Pancreas (tissue), 10 donors: ENCODE results near the gene SEPTIN6. TPM values are rescaled to one million over a fixed set of nuclear protein-coding genes. Genes with fewer than 3 reads are reported as not detected.
"Not testable (repeated sequence)": the region's sequence is repeated elsewhere in the genome, so short reads cannot be mapped to it uniquely, and the experiment has no call there.

Experiments used
- ATAC-seq, 4 donors: fragments of 200-7000 bp; cut with Tn5 transposase; one replicate each; pipeline versions ENCODE4 v1.8.0 to v1.9.1; 2020; ENCODE audit warnings: mild to moderate bottlenecking in 4 of 4, moderate library complexity in 4 of 4
- DNase-seq, 6 donors: peaks; one replicate each; pipeline ENCODE4 v3.0.0-alpha.2; 2020
- FAIRE-seq: peaks from 2 replicates; lab custom pipeline; 2012; peaks lifted over from hg19 to GRCh38; lab: Jason Lieb, UNC
- H3K27ac ChIP-seq, 4 donors: fragments of 200-600 bp; sonication (generic); 1 replicate in 3 of 4; 2 replicates in 1 of 4; pipeline versions ENCODE4 v1.5.0 to v1.8.0; 2020
- H3K27me3 ChIP-seq, 4 donors: fragments of 200-600 bp; one replicate each; pipeline ENCODE4 v1.8.0; 2021
- H3K36me3 ChIP-seq, 3 donors: fragments of 200-600 bp; sonication (generic) in 1 of 3; one replicate each; pipeline versions ENCODE4 v1.5.0 to v1.8.0; 2020 to 2021
- H3K4me1 ChIP-seq, 3 donors: fragments of 200-600 bp; one replicate each; pipeline ENCODE4 v1.8.0; 2021
- H3K4me3 ChIP-seq, 4 donors: fragments of 200-600 bp; sonication (generic) in 2 of 4; one replicate each; pipeline versions ENCODE4 v1.5.0 to v1.8.0; 2020 to 2021
- H3K9me3 ChIP-seq, 4 donors: fragments of 200-600 bp; one replicate each; pipeline ENCODE4 v1.8.0; 2021
- whole genome bisulfite sequencing, 2 donors: extraction: QIAGEN DNeasy Blood & Tissue Kit; methylation state at CpG; one replicate each; pipeline ENCODE4 v1.1.7; 2013; 5-methylcytosine and 5-hydroxymethylcytosine counted together
- intact Hi-C, 3 donors: fragments of 100-400 bp; cut with DNase I; formaldehyde crosslinking; loops; one replicate each; pipeline versions ENCODE4 v1.11.1 to v1.14.2; 2022
- polyA plus RNA-seq, 2 donors: library from polyadenylated mRNA; stranded (reverse); fragments of 200-250 nt; gene quantifications; one replicate each; pipeline ENCODE4 v1.2.3, GENCODE V29; 2013
- total RNA-seq, 6 donors: library from RNA; stranded (reverse); fragmentation: NEBNext Ultra II Directional in 4 of 6; extraction: Animal tissue kit (Norgen Biotek cat#: 25700) in 4 of 6; gene quantifications; one replicate each; pipeline versions ENCODE4 v1.2.1 to v1.2.4, GENCODE V29; 2021 to 2023
- TF ChIP-seq, protein P1 (sequence below), 4 donors: fragments of 200-600 bp; sonication (generic) in 3 of 4; IDR thresholded peaks; one replicate each; pipeline versions ENCODE4 v1.5.0 to v1.8.0; 2021; ENCODE audit warnings: antibody characterized with exemption in 4 of 4
- donor health status: healthy with polysubstance abuse.
- donor health status: DM: no; HTN: no; CAD: no; lungs with moderate emphysema.
- donor health status: DM: no; HTN: no; CAD: no.
- donor health status: control.
- donor health status: control.
- donor health status: Bipolar disorder and iron deficiency.
- donor health status: DM: yes; HTN: yes; CAD: no.
- donor health status: DM: no; HTN: no; CAD: no.
- donor health status: DM: no; HTN: no; CAD: no.
- donor health status: DM: yes; HTN: yes; CAD: no.

Gene SEPTIN6
- total and polyA plus RNA-seq, 8 donors = 1.5 to 10.2 (median 3.8) TPM

DNA sequence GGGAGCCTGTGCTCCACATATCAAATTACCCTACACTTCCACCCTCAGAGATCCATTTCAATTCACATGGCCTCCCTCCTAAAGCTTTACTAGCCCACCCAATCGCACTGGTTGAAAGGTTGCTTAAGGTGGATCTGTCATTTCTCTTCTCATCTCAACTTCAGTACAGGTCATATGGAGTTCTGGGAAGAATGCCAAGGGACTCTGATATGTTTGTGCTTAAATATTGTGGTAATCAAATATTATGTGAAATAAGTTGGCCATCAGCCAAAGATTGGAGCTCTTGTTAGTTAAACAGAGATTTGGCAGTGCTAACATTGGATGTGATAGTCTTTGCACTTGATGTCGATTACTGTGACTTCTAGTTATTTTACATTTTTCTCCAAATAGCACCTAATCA is 20.5 kb downstream of the SEPTIN6 start:
- no peak overlapping the region for H3K27ac ChIP-seq
- H3K27me3 ChIP-seq = no peaks in the 10 kb centered on the region
- TF ChIP-seq, protein P1, sequence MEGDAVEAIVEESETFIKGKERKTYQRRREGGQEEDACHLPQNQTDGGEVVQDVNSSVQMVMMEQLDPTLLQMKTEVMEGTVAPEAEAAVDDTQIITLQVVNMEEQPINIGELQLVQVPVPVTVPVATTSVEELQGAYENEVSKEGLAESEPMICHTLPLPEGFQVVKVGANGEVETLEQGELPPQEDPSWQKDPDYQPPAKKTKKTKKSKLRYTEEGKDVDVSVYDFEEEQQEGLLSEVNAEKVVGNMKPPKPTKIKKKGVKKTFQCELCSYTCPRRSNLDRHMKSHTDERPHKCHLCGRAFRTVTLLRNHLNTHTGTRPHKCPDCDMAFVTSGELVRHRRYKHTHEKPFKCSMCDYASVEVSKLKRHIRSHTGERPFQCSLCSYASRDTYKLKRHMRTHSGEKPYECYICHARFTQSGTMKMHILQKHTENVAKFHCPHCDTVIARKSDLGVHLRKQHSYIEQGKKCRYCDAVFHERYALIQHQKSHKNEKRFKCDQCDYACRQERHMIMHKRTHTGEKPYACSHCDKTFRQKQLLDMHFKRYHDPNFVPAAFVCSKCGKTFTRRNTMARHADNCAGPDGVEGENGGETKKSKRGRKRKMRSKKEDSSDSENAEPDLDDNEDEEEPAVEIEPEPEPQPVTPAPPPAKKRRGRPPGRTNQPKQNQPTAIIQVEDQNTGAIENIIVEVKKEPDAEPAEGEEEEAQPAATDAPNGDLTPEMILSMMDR (IDR thresholded peaks at IDR 0.05) = no peak
- DNase-seq (no peak), FAIRE-seq (peak; percentile 70), ATAC-seq (peak in 3 of 4 donors; percentile 40 to 75 (median 58))
- 5 to 15% methylated on average over 2 of the region's 2 CpGs for WGBS, 2 donors
- no peaks in the 10 kb centered on the region for H3K9me3 ChIP-seq
- no peak overlapping the region for H3K4me3 ChIP-seq
- peaks cover 0 to 5% (median 4%) of the 10 kb centered on the region in 3 donors for H3K4me1 ChIP-seq
- H3K36me3 ChIP-seq = no peaks in the 10 kb centered on the region
- intact Hi-C loops = no loop called here

DNA sequence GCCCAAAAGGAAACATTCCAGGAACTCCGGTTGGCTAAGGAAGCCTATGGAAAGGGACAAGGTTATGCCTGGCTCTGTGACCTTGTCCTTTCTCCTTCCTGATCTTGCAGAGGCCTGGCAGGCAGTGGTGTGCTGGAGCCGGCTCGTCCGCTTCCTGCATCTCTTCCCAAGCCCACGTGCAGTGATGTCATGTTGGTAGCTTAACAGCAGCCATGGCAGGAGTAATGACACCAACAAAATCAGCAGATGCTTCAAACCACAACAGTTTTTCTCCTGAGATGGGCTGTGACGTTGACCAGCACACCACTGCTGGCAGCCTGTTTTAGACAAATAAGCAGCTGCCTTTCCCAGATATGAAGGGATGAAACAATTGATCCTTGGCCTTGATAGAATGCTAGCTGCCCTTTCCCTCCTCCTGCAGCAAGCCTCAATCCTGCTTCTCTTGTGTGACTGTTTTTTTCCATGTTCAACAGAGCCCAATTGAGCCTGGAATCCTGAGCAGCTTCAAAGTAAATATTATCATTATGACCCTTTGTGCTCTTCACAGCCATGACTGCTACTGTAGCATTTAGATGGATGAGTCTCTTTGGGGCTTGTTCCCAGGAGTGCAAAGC is 23.4 kb downstream of the SEPTIN6 start:
- no peaks in the 10 kb centered on the region for H3K27me3 ChIP-seq
- intact Hi-C loops = no loop called here
- 19 to 41% methylated on average over 6 of the region's 6 CpGs for WGBS, 2 donors
- no peak overlapping the region for H3K4me3 ChIP-seq
- FAIRE-seq = no peak
- no peaks in the 10 kb centered on the region for H3K36me3 ChIP-seq
- peaks cover 0 to 5% (median 4%) of the 10 kb centered on the region in 3 donors for H3K4me1 ChIP-seq
- TF ChIP-seq, protein P1 (IDR thresholded peaks at IDR 0.05) = no peak
- ATAC-seq = peak in 3 of 4 donors; percentile 30 to 67 (median 61)
- H3K27ac ChIP-seq = no peak overlapping the region
- no peak for DNase-seq
- no peaks in the 10 kb centered on the region for H3K9me3 ChIP-seq

DNA sequence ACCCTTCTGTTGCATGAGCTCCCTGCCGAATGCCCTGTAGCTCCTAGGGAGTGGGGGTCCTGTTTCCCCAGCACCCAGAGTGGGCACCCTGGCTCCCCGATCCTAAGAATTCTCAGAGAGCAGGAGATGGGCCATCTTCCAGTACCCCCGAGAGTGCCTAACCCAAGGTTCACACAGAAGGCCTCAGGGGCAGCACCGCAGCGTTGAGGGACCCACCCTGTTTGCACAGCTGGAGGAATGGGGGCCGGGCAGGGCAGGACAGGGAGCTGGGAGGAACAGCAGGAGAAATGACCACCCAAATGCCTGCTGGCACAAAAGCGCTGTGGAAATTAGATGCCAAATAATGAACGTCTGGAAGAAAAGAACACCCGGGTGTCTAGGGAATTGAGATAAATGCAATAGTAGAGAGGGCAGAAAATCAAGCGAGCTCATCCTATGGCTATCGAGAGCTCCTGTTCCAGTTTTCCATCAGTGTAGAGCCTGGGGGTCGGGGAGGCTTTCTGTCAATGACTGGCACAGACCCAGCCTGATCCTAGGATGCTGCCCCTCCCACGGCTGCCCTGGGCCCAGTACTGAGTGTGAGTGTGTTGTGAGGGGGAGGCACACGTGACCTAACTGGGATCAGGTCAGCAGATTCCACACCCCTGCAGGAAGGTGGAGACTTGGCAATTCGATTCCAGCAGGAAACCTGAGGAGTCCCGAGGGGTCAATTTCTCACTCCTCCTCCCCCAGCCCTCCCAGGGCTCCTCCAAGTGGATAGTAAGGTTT is 25.7 kb downstream of the SEPTIN6 start:
- TF ChIP-seq, protein P1 (IDR thresholded peaks at IDR 0.05) = no peak
- no peak for ATAC-seq
- Histone ChIP-seq H3K27ac (no peak overlapping the region), H3K27me3 (no peaks in the 10 kb centered on the region), H3K9me3 (no peaks in the 10 kb centered on the region), H3K4me1 (peaks cover 0 to under 1% (median 0%) of the 10 kb centered on the region in 3 donors), H3K36me3 (no peaks in the 10 kb centered on the region), H3K4me3 (no peak overlapping the region)
- no peak for DNase-seq
- 69 to 80% methylated on average over 16 of the region's 16 CpGs for WGBS, 2 donors
- intact Hi-C loops = no loop called here
- no peak for FAIRE-seq

DNA sequence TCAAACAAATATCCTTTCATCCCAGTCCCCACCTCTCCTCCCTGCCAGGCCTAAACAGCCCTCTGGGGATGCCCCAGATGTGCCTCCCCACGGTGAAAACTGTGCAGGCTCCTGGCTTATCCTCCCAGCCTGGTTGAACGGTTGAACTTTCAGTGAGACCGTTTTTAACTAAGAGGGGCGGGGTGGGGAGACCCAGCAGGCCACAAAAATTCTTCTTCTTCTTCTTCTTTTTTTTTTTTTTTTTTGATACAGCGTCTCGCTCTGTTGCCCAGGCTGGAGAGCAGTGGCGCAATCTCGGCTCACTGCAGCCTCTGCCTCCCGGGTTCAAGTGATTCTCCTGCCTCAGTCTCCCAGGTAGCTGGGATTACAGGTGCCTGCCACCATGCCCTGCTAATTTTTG is 28.1 kb downstream of the SEPTIN6 start:
- H3K27ac ChIP-seq, H3K27me3 ChIP-seq, H3K4me1 ChIP-seq, H3K4me3 ChIP-seq, H3K36me3 ChIP-seq, ATAC-seq, intact Hi-C loops, FAIRE-seq, H3K9me3 ChIP-seq, DNase-seq: not testable (repeated sequence)
- WGBS, 2 donors = 82 to 93% methylated on average over 9 of the region's 9 CpGs

DNA sequence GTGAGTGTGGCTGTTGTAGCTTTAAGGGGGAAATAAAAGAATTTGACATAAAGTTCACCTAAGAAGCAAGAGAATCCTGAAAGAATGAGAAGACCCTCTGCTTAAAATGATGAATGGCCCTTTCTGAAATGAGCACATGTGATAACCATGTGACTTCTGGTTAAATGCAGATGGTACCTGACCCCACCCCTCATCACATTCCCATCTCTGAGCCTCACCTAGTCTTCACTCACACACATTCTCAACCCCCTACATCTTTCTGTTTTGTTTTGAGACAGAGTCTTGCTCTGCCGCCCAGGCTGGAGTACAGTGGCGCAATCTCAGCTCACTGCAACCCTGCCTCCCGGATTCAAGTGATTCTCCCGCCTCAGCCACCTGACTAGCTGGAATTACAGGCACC is 31.5 kb downstream of the SEPTIN6 start:
- Histone ChIP-seq H3K9me3 (no peaks in the 10 kb centered on the region), H3K4me1 (no peaks in the 10 kb centered on the region), H3K27ac (no peak overlapping the region), H3K27me3 (peaks cover 0 to 4% (median 0%) of the 10 kb centered on the region in 4 donors), H3K4me3 (no peak overlapping the region), H3K36me3 (no peaks in the 10 kb centered on the region)
- DNase-seq = peak in 1 of 6 donors; percentile 15
- intact Hi-C loops = no loop called here
- no peak for FAIRE-seq
- no peak for ATAC-seq
- WGBS, 2 donors = 86 to 93% methylated on average over 4 of the region's 4 CpGs
- TF ChIP-seq, protein P1 (IDR thresholded peaks at IDR 0.05) = no peak
